Measurements from ENCODE around the gene DNAL4. TPM values are rescaled to one million over a fixed set of nuclear protein-coding genes. Genes with fewer than 3 reads are reported as not detected.

The DNAL4 gene
- total RNA-seq, 1 experiment from 2014 or later = 6.9 TPM

Small RNA genes within 50 kb of the gene (small RNA-seq; reads per million reads assigned to genes)
- gene AL021707.8 = 0 reads per million in 2 experiments

Other genes with a start within 250 kb of the DNAL4 start
- 3.2 and 3.9 TPM in 2 replicates for gene DMC1, start 224.0 kb downstream of the DNAL4 start, total RNA-seq (2014; rRNA removed; shearing (Covaris generic))
- gene FAM227A, start 137.8 kb downstream of the DNAL4 start, total RNA-seq (2014; rRNA removed; shearing (Covaris generic)) = 0.89 and 1.2 TPM in 2 replicates
- gene CBY1, start 137.5 kb downstream of the DNAL4 start, total RNA-seq (2014; rRNA removed; shearing (Covaris generic)) = 6.1 and 7.9 TPM in 2 replicates
- gene TOMM22, start 112.2 kb downstream of the DNAL4 start, total RNA-seq (2014; rRNA removed; shearing (Covaris generic)) = 26.1 and 28.5 TPM in 2 replicates
- 42.8 and 49.9 TPM in 2 replicates for gene JOSD1, start 93.2 kb downstream of the DNAL4 start, total RNA-seq (2014; rRNA removed; shearing (Covaris generic))
- gene GTPBP1, start 88.2 kb downstream of the DNAL4 start, total RNA-seq (2014; rRNA removed; shearing (Covaris generic)) = 9.8 and 12.3 TPM in 2 replicates
- gene SUN2, start 38.1 kb downstream of the DNAL4 start, total RNA-seq (2014; rRNA removed; shearing (Covaris generic)) = 15.6 and 18.5 TPM in 2 replicates
- gene NPTXR, start 49.9 kb upstream of the DNAL4 start, total RNA-seq (2014; rRNA removed; shearing (Covaris generic)) = 0.12 and 0.37 TPM in 2 replicates
- 29.3 and 31.8 TPM in 2 replicates for gene CBX6, start 78.1 kb upstream of the DNAL4 start, total RNA-seq (2014; rRNA removed; shearing (Covaris generic))
- not detected in 2 replicates for gene APOBEC3A, start 163.5 kb upstream of the DNAL4 start, total RNA-seq (2014; rRNA removed; shearing (Covaris generic))
- 3.6 and 5.1 TPM in 2 replicates for gene APOBEC3B, start 188.2 kb upstream of the DNAL4 start, total RNA-seq (2014; rRNA removed; shearing (Covaris generic))
- 7.2 and 8.0 TPM in 2 replicates for gene APOBEC3C, start 220.1 kb upstream of the DNAL4 start, total RNA-seq (2014; rRNA removed; shearing (Covaris generic))
- gene APOBEC3D, start 227.0 kb upstream of the DNAL4 start, total RNA-seq (2014; rRNA removed; shearing (Covaris generic)) = 0.30 TPM in 1 of 2 replicates, not detected in the other
- gene APOBEC3F, start 246.7 kb upstream of the DNAL4 start, total RNA-seq (2014; rRNA removed; shearing (Covaris generic)) = 0.87 and 1.9 TPM in 2 replicates

Measured in NCI-H460 (cell line).